HepG2 (cell line): ENCODE data around the gene RAI14. TPM values are rescaled to one million over a fixed set of nuclear protein-coding genes. Genes with fewer than 3 reads are reported as not detected.

ENCODE experiments used
- ATAC-seq: fragments of 200-7000 bp; cut with Tn5 transposase; 3 replicates; pipeline ENCODE4 v1.9.1; 2020; ENCODE audit warnings: mild to moderate bottlenecking, moderate library complexity
- BruUV-seq: library from RNA; stranded (reverse); fragments of 400-500 nt; replicated peaks from 2 replicates; lab custom pipeline; 2021; lab: Mats Ljungman, UMichigan
- CTCF ChIA-PET: fragments of 300-600 bp; formaldehyde crosslinking; extraction: SDS; loops from one replicate; lab custom pipeline; 2021; ENCODE audit warnings: low total read pairs, inconsistent platforms, low intra/inter-chr PET ratio; lab: Yijun Ruan, JAX
- POLR2A ChIA-PET: fragments of 350-600 bp; sonication (Branson Sonifier 250); formaldehyde crosslinking; loops from one replicate; lab custom pipeline; 2020; ENCODE audit warnings: antibody characterized with exemption, inconsistent platforms; lab: Yijun Ruan, JAX
- DNase-seq: peaks from one replicate; pipeline ENCODE4 v3.0.0-alpha.2; 2015; ENCODE audit warnings: low spot score
- FAIRE-seq: peaks from 3 replicates; lab custom pipeline; 2011; peaks lifted over from hg19 to GRCh38; lab: Jason Lieb, UNC
- H2AFZ ChIP-seq: one replicate; pipeline ENCODE4 v1.6.1; 2011; ENCODE audit warnings: low read length, inconsistent platforms
- H3K27ac ChIP-seq: fragments of 300-600 bp; 3 replicates; pipeline ENCODE4 v1.8.0; 2011; ENCODE audit warnings: mixed run types, mild to moderate bottlenecking, mixed read lengths, low read length, inconsistent platforms; ENCODE audit not compliant: insufficient read depth; ENCODE audit errors: extremely low read length
- H3K27me3 ChIP-seq, 2 experiments: fragments of 200-600 bp in 1 of 2; 2 replicates in 1 of 2; 3 replicates in 1 of 2; pipeline versions ENCODE4 v1.6.0 to v1.8.0; 2011; ENCODE audit warnings: low read length in 2 of 2, mild to moderate bottlenecking in 2 of 2, moderate library complexity in 2 of 2, inconsistent platforms in 1 of 2; ENCODE audit not compliant: insufficient read depth in 2 of 2, control insufficient read depth in 1 of 2
- H3K36me3 ChIP-seq, 2 experiments: fragments of 200-600 bp in 1 of 2; replicated peaks in 1 of 2; 2 replicates in 1 of 2; 3 replicates in 1 of 2; pipeline versions ENCODE4 v1.5.1 to v1.8.0; 2011; ENCODE audit warnings: low read length in 2 of 2, inconsistent platforms in 1 of 2; ENCODE audit not compliant: insufficient read depth in 2 of 2, control insufficient read depth in 1 of 2
- H3K4me1 ChIP-seq: 2 replicates; pipeline ENCODE4 v1.5.1; 2012; ENCODE audit warnings: low read length, inconsistent platforms; ENCODE audit not compliant: insufficient read depth
- H3K4me2 ChIP-seq: 2 replicates; pipeline ENCODE4 v1.6.0; 2011; ENCODE audit warnings: low read depth, low read length, inconsistent platforms
- H3K4me3 ChIP-seq, 3 experiments: fragments of 200-600 bp in 1 of 3; sonication (generic), shearing (Covaris generic) in 1 of 3; replicated peaks in 1 of 3; 2 replicates each; pipeline ENCODE4 v1.5.1; 2011 to 2016; ENCODE audit warnings: low read length in 3 of 3, inconsistent platforms in 2 of 3, low read depth in 2 of 3, mild to moderate bottlenecking in 2 of 3, control low read depth in 1 of 3, mixed read lengths in 1 of 3; ENCODE audit not compliant: insufficient read depth in 1 of 3
- H3K79me2 ChIP-seq: one replicate; pipeline ENCODE4 v1.6.1; 2011; ENCODE audit warnings: low read length, inconsistent platforms; ENCODE audit not compliant: insufficient read depth
- H3K9ac ChIP-seq: 2 replicates; pipeline ENCODE4 v1.6.0; 2011; ENCODE audit warnings: mild to moderate bottlenecking, low read depth, low read length, inconsistent platforms; ENCODE audit not compliant: insufficient read depth
- H3K9me3 ChIP-seq: 2 replicates; pipeline ENCODE4 v1.5.1; 2012; ENCODE audit warnings: mild to moderate bottlenecking, low read length
- H4K20me1 ChIP-seq: 2 replicates; pipeline ENCODE4 v1.6.0; 2011; ENCODE audit warnings: inconsistent platforms, mild to moderate bottlenecking, low read length, moderate library complexity; ENCODE audit not compliant: insufficient read depth
- GATAD2A ChIP-seq: IDR thresholded peaks from 2 replicates; pipeline ENCODE4 v1.6.1; 2016
- PATZ1 ChIP-seq: sonication (generic); formaldehyde crosslinking; IDR thresholded peaks from 2 replicates; pipeline ENCODE4 v1.4.0; 2020; ENCODE audit warnings: missing genetic modification reagents
- SIN3B ChIP-seq: fragments of 150-350 bp; IDR thresholded peaks from 2 replicates; pipeline ENCODE4 v1.6.1; 2014; ENCODE audit warnings: low read length
- ZBTB46 ChIP-seq: sonication (generic); formaldehyde crosslinking; IDR thresholded peaks from 2 replicates; pipeline ENCODE4 v1.4.0; 2020; ENCODE audit warnings: mild to moderate bottlenecking, missing genetic modification reagents, borderline replicate concordance
- ZNF3 ChIP-seq: IDR thresholded peaks from 2 replicates; pipeline ENCODE4 v1.7.0; 2017; ENCODE audit warnings: inconsistent platforms
- ZNF556 ChIP-seq: sonication (generic); formaldehyde crosslinking; IDR thresholded peaks from 2 replicates; pipeline ENCODE4 v1.4.0; 2020; ENCODE audit warnings: mild to moderate bottlenecking, missing genetic modification reagents, borderline replicate concordance
- ZNF737 ChIP-seq: sonication (generic); formaldehyde crosslinking; IDR thresholded peaks from 2 replicates; pipeline ENCODE4 v1.5.0; 2020; ENCODE audit warnings: missing genetic modification reagents, mild to moderate bottlenecking, borderline replicate concordance
- WGBS: methylation state at CpG from one replicate; pipeline ENCODE4 v1.1.6; 2017; ENCODE audit warnings: low lambda C conversion rate; 5-methylcytosine and 5-hydroxymethylcytosine counted together
- in situ Hi-C: cut with HindIII; loops from 2 replicates; pipeline ENCODE4 v1.10.0; 2017; ENCODE audit warnings: low pct_unique_long_range_greater_than_20kb; ENCODE audit not compliant: extremely low pct_ligation_motif_present
- intact Hi-C: fragments of 100-400 bp; cut with micrococcal nuclease; formaldehyde crosslinking; loops from one replicate; pipeline ENCODE4 v1.10.0; 2022; ENCODE audit not compliant: unreplicated experiment
- polyA plus RNA-seq, 8 experiments: library from polyadenylated mRNA; depleted of rRNA in 3 of 8; stranded (reverse) in 7 of 8; unstranded in 1 of 8; fragments of >200 nt; fragmentation: Illumina TruSeq in 4 of 8; extraction: Trizol in 4 of 8; gene quantifications; 2 replicates each; pipeline versions ENCODE4 v1.2.1 to v1.2.3, GENCODE V29; 2011 to 2016; ENCODE audit warnings: low read depth in 4 of 8, missing spikeins in 1 of 8, mixed read lengths in 1 of 8; ENCODE audit not compliant: insufficient read depth in 1 of 8
- total RNA-seq, 5 experiments: library from RNA; depleted of rRNA; stranded (reverse); fragments of >200 nt; fragmentation: Illumina TruSeq; extraction: Trizol; gene quantifications; 2 replicates each; pipeline ENCODE4 v1.2.3, GENCODE V29; 2016; ENCODE audit warnings: low read depth in 1 of 5
- TF ChIP-seq, protein P1 (sequence below): sonication (generic); formaldehyde crosslinking; IDR thresholded peaks from 2 replicates; pipeline ENCODE4 v1.4.0; 2020; ENCODE audit warnings: missing genetic modification reagents

The RAI14 gene
- total and polyA plus RNA-seq, 2 of the 13 experiments (the other 11 are each of a cell fraction or from before 2014, with no cell fraction given): 12.6 to 18.2 TPM

- in situ Hi-C loops: no loop called here
Measured at GRCh38 chr5:34694012-34694411, 37.9 kb downstream of the RAI14 start.

More at GRCh38 chr5:34694012-34694411, 37.9 kb downstream of the RAI14 start:
- H3K9me3 ChIP-seq: no peaks in the 10 kb centered on the region
- ATAC-seq (no peak), DNase-seq (no peak), FAIRE-seq (no peak)
- no peaks in the 10 kb centered on the region for H3K36me3 ChIP-seq
- no peak overlapping the region for H3K4me3 ChIP-seq
- H3K9ac ChIP-seq: no peak overlapping the region
- H3K27ac ChIP-seq: no peak overlapping the region
- ChIA-PET POLR2A (no interaction called here), CTCF (no interaction called here)
- 94% methylated on average over 1 of the region's 1 CpG for WGBS
- H3K27me3 ChIP-seq: no peaks in the 10 kb centered on the region
- no peak overlapping the region for H2AFZ ChIP-seq
- peaks cover 10% of the 10 kb centered on the region; the same call in 1 of the 2 replicates for H3K4me1 ChIP-seq
- H3K79me2 ChIP-seq: no peaks in the 10 kb centered on the region
- no TSS peak for BruUV-seq
- TF ChIP-seq ZNF737: no peak
- TF ChIP-seq, protein P1, sequence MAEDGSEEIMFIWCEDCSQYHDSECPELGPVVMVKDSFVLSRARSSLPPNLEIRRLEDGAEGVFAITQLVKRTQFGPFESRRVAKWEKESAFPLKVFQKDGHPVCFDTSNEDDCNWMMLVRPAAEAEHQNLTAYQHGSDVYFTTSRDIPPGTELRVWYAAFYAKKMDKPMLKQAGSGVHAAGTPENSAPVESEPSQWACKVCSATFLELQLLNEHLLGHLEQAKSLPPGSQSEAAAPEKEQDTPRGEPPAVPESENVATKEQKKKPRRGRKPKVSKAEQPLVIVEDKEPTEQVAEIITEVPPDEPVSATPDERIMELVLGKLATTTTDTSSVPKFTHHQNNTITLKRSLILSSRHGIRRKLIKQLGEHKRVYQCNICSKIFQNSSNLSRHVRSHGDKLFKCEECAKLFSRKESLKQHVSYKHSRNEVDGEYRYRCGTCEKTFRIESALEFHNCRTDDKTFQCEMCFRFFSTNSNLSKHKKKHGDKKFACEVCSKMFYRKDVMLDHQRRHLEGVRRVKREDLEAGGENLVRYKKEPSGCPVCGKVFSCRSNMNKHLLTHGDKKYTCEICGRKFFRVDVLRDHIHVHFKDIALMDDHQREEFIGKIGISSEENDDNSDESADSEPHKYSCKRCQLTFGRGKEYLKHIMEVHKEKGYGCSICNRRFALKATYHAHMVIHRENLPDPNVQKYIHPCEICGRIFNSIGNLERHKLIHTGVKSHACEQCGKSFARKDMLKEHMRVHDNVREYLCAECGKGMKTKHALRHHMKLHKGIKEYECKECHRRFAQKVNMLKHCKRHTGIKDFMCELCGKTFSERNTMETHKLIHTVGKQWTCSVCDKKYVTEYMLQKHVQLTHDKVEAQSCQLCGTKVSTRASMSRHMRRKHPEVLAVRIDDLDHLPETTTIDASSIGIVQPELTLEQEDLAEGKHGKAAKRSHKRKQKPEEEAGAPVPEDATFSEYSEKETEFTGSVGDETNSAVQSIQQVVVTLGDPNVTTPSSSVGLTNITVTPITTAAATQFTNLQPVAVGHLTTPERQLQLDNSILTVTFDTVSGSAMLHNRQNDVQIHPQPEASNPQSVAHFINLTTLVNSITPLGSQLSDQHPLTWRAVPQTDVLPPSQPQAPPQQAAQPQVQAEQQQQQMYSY: no peak
- no peak for TF ChIP-seq GATAD2A
- TF ChIP-seq SIN3B: no peak
- TF ChIP-seq ZBTB46 (CRISPR knock-in tag): no peak
- TF ChIP-seq PATZ1: no peak
- TF ChIP-seq ZNF3 (CRISPR knock-in tag): no peak
- no peak for TF ChIP-seq ZNF556 (CRISPR knock-in tag)
- no peak overlapping the region for H3K4me2 ChIP-seq
- intact Hi-C loops: no loop called here
- H4K20me1 ChIP-seq: no peaks in the 10 kb centered on the region
